SKM-1 (cell line): ENCODE data around the gene FNDC3B.

Experiments used
- DNase-seq: peaks from one replicate; lab custom pipeline; 2025; ENCODE audit not compliant: unreplicated experiment; lab: John Stamatoyannopoulos, UW

FNDC3B gene

GRCh38 chr3:172184106-172184822, 144.9 kb downstream of the FNDC3B start:
- DNase-seq: no peak

DNA sequence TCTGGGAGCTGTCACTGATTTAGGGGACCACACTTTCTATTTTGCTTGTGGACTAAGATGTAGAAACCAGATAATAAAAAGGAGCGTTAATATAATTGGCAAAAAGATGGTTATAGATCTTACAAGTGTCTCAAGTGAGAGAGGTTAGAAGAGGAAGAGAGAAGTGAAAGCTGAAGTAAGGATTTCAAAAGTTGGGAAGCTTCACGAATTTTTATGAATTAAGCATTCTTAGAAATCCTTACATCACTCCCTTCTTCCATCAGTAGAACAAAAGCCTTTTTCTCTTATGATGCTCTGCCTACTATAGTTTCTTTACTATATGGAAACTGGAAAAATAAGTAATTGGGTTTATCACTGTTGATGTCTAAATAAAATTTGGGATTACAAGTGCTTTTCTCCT, 146.5 kb downstream of the FNDC3B start:
- DNase-seq: no peak

GRCh38 chr3:172186607-172187006, 147.2 kb downstream of the FNDC3B start:
- DNase-seq: no peak

GRCh38 chr3:172187511-172187910, 148.1 kb downstream of the FNDC3B start:
- DNase-seq: no peak

DNA sequence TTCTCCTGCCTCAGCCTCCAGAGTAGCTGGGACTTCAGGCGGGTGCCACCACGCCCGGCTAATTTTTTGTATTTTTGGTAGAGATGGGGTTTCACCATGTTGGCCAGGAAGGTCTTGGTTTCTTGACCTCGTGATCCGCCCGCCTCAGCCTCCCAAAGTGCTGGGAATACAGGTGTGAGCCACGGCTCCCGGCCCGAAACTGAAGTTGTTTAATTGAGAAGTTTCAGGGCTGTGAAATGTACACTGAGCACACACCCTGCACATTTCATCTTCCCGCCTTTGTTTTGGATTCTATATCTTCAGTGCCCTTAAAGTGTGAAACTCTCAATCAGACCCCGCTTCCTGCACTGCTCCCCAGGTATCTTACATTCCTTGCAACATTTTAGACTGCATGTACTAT, 149.1 kb downstream of the FNDC3B start:
- no peak for DNase-seq

- no peak for DNase-seq
These were observed 149.8 kb downstream of the FNDC3B start for GRCh38 chr3:172189213-172189612.

- DNase-seq: no peak
These were observed 150.7 kb downstream of the FNDC3B start for GRCh38 chr3:172189987-172190603.

DNA sequence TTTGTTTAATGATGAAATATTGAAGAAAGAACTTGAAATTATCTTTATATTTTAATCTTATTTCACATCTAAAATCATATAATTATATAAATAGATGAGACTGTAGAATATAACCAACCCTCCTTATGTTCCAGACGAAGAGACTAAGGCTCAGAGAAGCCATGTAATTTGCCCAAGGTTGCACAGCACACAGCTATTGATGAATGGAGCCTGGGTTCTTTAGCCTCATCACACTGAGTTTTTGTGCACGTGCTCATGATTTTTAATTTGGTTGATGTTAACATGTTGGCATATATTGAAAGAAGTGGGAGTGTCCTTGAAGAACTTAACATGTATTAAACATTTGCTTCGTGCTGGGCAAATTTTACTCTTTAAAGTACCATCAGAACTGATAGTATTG, 151.6 kb downstream of the FNDC3B start:
- DNase-seq: no peak

- DNase-seq: no peak
These were observed 152.3 kb downstream of the FNDC3B start for GRCh38 chr3:172191629-172192028.

GRCh38 chr3:172192830-172193415, 153.5 kb downstream of the FNDC3B start:
- no peak for DNase-seq

DNA sequence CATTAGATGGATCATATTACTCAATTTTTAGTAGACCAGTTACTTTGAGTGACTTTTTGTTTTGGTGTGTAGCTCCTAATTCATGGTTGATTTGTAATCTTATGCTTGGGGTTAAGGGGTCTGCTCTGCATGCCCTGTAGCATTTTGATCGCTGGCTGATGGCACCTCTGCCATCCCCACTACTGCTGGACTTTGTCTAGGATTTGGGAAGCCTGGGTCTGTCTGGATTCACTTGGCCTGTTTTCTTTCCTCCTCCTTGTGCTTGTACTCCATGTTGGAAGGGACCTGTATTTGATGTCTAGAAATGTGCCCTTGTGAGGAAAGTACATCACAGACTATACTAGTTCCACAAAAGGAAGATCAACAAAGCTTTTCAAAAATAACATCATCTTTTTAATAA, 154.1 kb downstream of the FNDC3B start:
- no peak for DNase-seq

DNA sequence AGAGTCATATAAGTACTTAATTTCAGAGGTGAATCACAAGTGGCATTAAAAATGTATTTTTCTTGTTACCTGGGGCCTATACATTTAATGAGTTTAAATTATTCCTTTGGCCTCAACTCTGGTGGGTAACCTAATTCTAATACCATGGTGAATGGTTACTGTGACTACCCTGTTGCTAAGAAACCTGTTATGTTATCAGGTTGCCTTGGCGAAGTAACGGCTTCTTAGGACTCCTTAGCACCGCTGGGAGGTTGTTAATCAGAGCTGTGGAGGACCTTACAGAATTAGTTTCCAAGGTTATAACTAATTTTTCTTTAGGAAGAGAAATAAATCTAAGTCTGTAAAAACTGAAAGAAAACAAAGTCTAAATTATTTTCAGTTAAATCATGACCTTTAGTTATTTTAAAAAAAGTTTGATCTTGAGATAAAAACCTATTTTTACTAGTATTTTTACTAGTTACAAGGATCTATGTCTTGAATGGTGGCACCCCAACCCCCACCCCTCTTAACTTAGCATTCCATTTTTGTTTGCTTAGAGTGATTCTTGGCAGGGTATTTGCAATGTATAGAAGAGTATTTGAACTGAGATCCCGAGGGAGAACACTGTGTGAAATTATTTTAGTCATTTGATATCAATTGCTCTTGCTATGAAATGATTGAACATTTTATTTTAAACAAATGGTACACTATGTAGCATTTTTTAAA, 155.5 kb downstream of the FNDC3B start:
- no peak for DNase-seq

- DNase-seq: no peak
These were observed 156.0 kb downstream of the FNDC3B start for GRCh38 chr3:172195407-172195754.

GRCh38 chr3:172197344-172197743, 158.0 kb downstream of the FNDC3B start:
- no peak for DNase-seq

GRCh38 chr3:172198428-172198827, 159.1 kb downstream of the FNDC3B start:
- no peak for DNase-seq

DNA sequence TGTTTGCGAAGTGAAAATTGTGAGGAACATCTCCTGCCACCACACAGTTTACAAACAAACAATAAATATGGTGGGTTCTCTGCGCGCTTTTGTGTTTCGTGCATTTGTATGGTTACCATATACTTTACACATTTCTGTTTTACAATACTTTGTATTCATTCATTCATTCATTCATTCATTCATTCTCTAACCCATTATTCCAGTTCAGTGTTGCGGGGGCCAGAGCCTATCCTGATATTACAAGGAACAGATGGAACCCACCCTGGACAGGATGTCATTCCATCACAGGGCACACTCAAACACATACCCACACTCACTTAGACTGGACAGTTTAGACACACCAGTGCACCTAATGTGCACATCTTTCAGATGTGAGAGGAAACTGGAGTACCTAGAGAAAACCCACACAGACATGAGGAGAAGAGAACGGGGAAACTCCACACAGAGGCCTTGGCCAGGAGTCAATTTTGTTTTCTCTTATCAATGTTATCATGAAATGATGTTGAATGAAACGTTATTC, 160.5 kb downstream of the FNDC3B start:
- DNase-seq: no peak

- no peak for DNase-seq
These were observed 161.9 kb downstream of the FNDC3B start for GRCh38 chr3:172201136-172201869.

- DNase-seq: no peak
These were observed 162.5 kb downstream of the FNDC3B start for GRCh38 chr3:172201870-172202236.

GRCh38 chr3:172202797-172203196, 163.4 kb downstream of the FNDC3B start:
- no peak for DNase-seq

GRCh38 chr3:172203522-172204258, 164.3 kb downstream of the FNDC3B start:
- DNase-seq: no peak
